Lung (tissue), 12 donors: ENCODE data around the gene MTRF1. TPM values are rescaled to one million over a fixed set of nuclear protein-coding genes. Genes with fewer than 3 reads are reported as not detected.

Experiments
- ATAC-seq: fragments of 200-7000 bp; cut with Tn5 transposase; one replicate; pipeline ENCODE4 v1.9.1; 2020; ENCODE audit warnings: moderate number of reproducible peaks; ENCODE audit not compliant: insufficient read depth, low FRiP score
- DNase-seq, 3 donors: peaks; one replicate each; pipeline ENCODE4 v3.0.0-alpha.2; 2013 to 2017
- H3K27ac ChIP-seq, 2 donors: one replicate each; pipeline ENCODE4 v1.5.1; 2013; ENCODE audit warnings: mild to moderate bottlenecking in 2 of 2, moderate library complexity in 2 of 2, control low read depth in 1 of 2, inconsistent platforms in 1 of 2, low read depth in 1 of 2, low read length in 1 of 2
- H3K27me3 ChIP-seq, 3 donors: one replicate each; pipeline ENCODE4 v1.5.1; 2013; ENCODE audit warnings: low read length in 2 of 3; ENCODE audit not compliant: control insufficient read depth in 3 of 3, insufficient read depth in 3 of 3
- H3K36me3 ChIP-seq, 4 donors: one replicate each; pipeline ENCODE4 v1.5.1; 2013; ENCODE audit warnings: low read length in 4 of 4, mild to moderate bottlenecking in 1 of 4, moderate library complexity in 1 of 4; ENCODE audit not compliant: control insufficient read depth in 4 of 4, insufficient read depth in 4 of 4
- H3K4me1 ChIP-seq, 5 donors: one replicate each; pipeline ENCODE4 v1.5.1; 2013; ENCODE audit warnings: low read length in 5 of 5, mild to moderate bottlenecking in 2 of 5, moderate library complexity in 1 of 5; ENCODE audit not compliant: control insufficient read depth in 5 of 5, insufficient read depth in 5 of 5
- H3K4me3 ChIP-seq: one replicate; pipeline ENCODE4 v1.5.1; 2013; ENCODE audit warnings: mild to moderate bottlenecking, control low read depth, moderate library complexity
- H3K9ac ChIP-seq, 2 donors: one replicate each; pipeline ENCODE4 v1.5.1; 2013; ENCODE audit warnings: low read length in 2 of 2, control low read depth in 1 of 2; ENCODE audit not compliant: insufficient read depth in 1 of 2
- H3K9me3 ChIP-seq, 4 donors: one replicate each; pipeline ENCODE4 v1.5.1; 2013; ENCODE audit warnings: low read length in 3 of 4, mild to moderate bottlenecking in 1 of 4, moderate library complexity in 1 of 4; ENCODE audit not compliant: control insufficient read depth in 4 of 4, insufficient read depth in 3 of 4
- CTCF ChIP-seq: IDR thresholded peaks from 2 replicates; pipeline ENCODE4 v1.5.1; 2012; ENCODE audit warnings: mild to moderate bottlenecking; ENCODE audit errors: control extremely low read depth, extremely low read depth
- WGBS, 2 donors: extraction: QIAGEN DNeasy Blood & Tissue Kit; methylation state at CpG; one replicate each; pipeline ENCODE4 v1.1.7; 2013; 5-methylcytosine and 5-hydroxymethylcytosine counted together
- polyA plus RNA-seq, 2 donors: library from polyadenylated mRNA; stranded (reverse); fragments of 200-250 nt; gene quantifications; one replicate each; pipeline ENCODE4 v1.2.1, GENCODE V29; 2013
- total RNA-seq, 2 donors: library from RNA; depleted of rRNA in 1 of 2; stranded (reverse); fragments of >200 nt in 1 of 2; gene quantifications; one replicate each; pipeline ENCODE4 v1.2.1, GENCODE V29; 2014 to 2021
- donor health status: control.
- donor health status: control.
- donor health status: Bipolar disorder and iron deficiency.
- donor health status: healthy.
- donor health status: DM: yes; HTN: yes; CAD: no.

MTRF1 gene
- total and polyA plus RNA-seq, 4 donors = 6.7 to 22.0 (median 8.6) TPM

GRCh38 chr13:41299316-41300094 lies 36.1 kb upstream of the MTRF1 start:
- H3K36me3 ChIP-seq = no peaks in the 10 kb centered on the region
- DNase-seq = no peak
- 86 to 87% methylated on average over 4 of the region's 4 CpGs for WGBS, 2 donors
- no peak overlapping the region for H3K9ac ChIP-seq
- H3K4me3 ChIP-seq = no peak overlapping the region
- H3K9me3 ChIP-seq = no peaks in the 10 kb centered on the region
- no peaks in the 10 kb centered on the region for H3K4me1 ChIP-seq
- ATAC-seq = no peak
- no peak for TF ChIP-seq CTCF
- H3K27ac ChIP-seq = no peak overlapping the region
- no peaks in the 10 kb centered on the region for H3K27me3 ChIP-seq

GRCh38 chr13:41296879-41297646 lies 33.7 kb upstream of the MTRF1 start:
- H3K27ac ChIP-seq = no peak overlapping the region
- ATAC-seq (no peak), DNase-seq (no peak)
- no peak overlapping the region for H3K4me3 ChIP-seq
- no peaks in the 10 kb centered on the region for H3K36me3 ChIP-seq
- peaks cover 0 to 4% (median 0%) of the 10 kb centered on the region in 4 donors for H3K9me3 ChIP-seq
- H3K4me1 ChIP-seq = no peaks in the 10 kb centered on the region
- H3K9ac ChIP-seq = no peak overlapping the region
- WGBS, 2 donors = 81 to 88% methylated on average over 3 of the region's 3 CpGs
- H3K27me3 ChIP-seq = no peaks in the 10 kb centered on the region
- no peak for TF ChIP-seq CTCF

GRCh38 chr13:41295973-41296372 lies 32.6 kb upstream of the MTRF1 start:
- no peak for TF ChIP-seq CTCF
- Histone ChIP-seq H3K4me1 (no peaks in the 10 kb centered on the region), H3K36me3 (no peaks in the 10 kb centered on the region), H3K4me3 (no peak overlapping the region), H3K27me3 (no peaks in the 10 kb centered on the region), H3K9ac (no peak overlapping the region), H3K27ac (no peak overlapping the region), H3K9me3 (peaks cover 0 to 4% (median 0%) of the 10 kb centered on the region in 4 donors)
- WGBS, 2 donors = 96% methylated on average over 1 of the region's 1 CpG
- ATAC-seq = no peak
- no peak for DNase-seq
